ENCODE measurements around the gene WDR41.

Gene WDR41

GRCh38 chr5:77492653-77493000, 511 bp upstream of the WDR41 start:
- no peak for TF ChIP-seq POLR2AphosphoS5 (IDR thresholded peaks at IDR 0.05; ENCODE audit: low read depth, low read length)

GRCh38 chr5:77486344-77486962, 5.7 kb downstream of the WDR41 start:
- TF ChIP-seq SIN3A (IDR thresholded peaks at IDR 0.05; ENCODE audit: borderline replicate concordance, insufficient read depth, low read length) (no peak), TAF1 (IDR thresholded peaks at IDR 0.05; ENCODE audit: borderline replicate concordance, insufficient read depth, low read length) (no peak)

GRCh38 chr5:77483682-77484081, 8.4 kb downstream of the WDR41 start:
- no peak for TF ChIP-seq SIN3A (IDR thresholded peaks at IDR 0.05; ENCODE audit: borderline replicate concordance, insufficient read depth, low read length)
- TF ChIP-seq FOXP2 (optimal IDR thresholded peaks at IDR 0.05; ENCODE audit: borderline replicate concordance, extremely low read depth, extremely low read length, insufficient read depth) = no peak
- no peak for TF ChIP-seq TAF1 (IDR thresholded peaks at IDR 0.05; ENCODE audit: borderline replicate concordance, insufficient read depth, low read length)
- no peak for TF ChIP-seq POLR2AphosphoS5 (IDR thresholded peaks at IDR 0.05; ENCODE audit: low read depth, low read length)
- TF ChIP-seq REST (IDR thresholded peaks at IDR 0.05; ENCODE audit: insufficient read depth in 1 of 2, low read depth in 2 of 2, low read length in 2 of 2) = no peak

- TF ChIP-seq TAF1 (IDR thresholded peaks at IDR 0.05; ENCODE audit: borderline replicate concordance, insufficient read depth, low read length) (no peak), POLR2AphosphoS5 (IDR thresholded peaks at IDR 0.05; ENCODE audit: low read depth, low read length) (no peak), SIN3A (IDR thresholded peaks at IDR 0.05; ENCODE audit: borderline replicate concordance, insufficient read depth, low read length) (no peak), FOXP2 (optimal IDR thresholded peaks at IDR 0.05; ENCODE audit: borderline replicate concordance, extremely low read depth, extremely low read length, insufficient read depth) (no peak), REST (IDR thresholded peaks at IDR 0.05; ENCODE audit: insufficient read depth in 1 of 2, low read depth in 2 of 2, low read length in 2 of 2) (no peak)
These were observed 28.2 kb downstream of the WDR41 start for GRCh38 chr5:77463905-77464304.

- TF ChIP-seq POLR2AphosphoS5 (IDR thresholded peaks at IDR 0.05; ENCODE audit: low read depth, low read length) = no peak
These were observed 30.8 kb downstream of the WDR41 start for GRCh38 chr5:77461287-77461686.

GRCh38 chr5:77454123-77454522, 38.0 kb downstream of the WDR41 start:
- TF ChIP-seq FOXP2 (optimal IDR thresholded peaks at IDR 0.05; ENCODE audit: borderline replicate concordance, extremely low read depth, extremely low read length, insufficient read depth) = no peak
- no peak for TF ChIP-seq REST (IDR thresholded peaks at IDR 0.05; ENCODE audit: insufficient read depth in 1 of 2, low read depth in 2 of 2, low read length in 2 of 2)
- no peak for TF ChIP-seq POLR2AphosphoS5 (IDR thresholded peaks at IDR 0.05; ENCODE audit: low read depth, low read length)

GRCh38 chr5:77452351-77452750, 39.8 kb downstream of the WDR41 start:
- TF ChIP-seq TAF1 (IDR thresholded peaks at IDR 0.05; ENCODE audit: borderline replicate concordance, insufficient read depth, low read length) (no peak), FOXP2 (optimal IDR thresholded peaks at IDR 0.05; ENCODE audit: borderline replicate concordance, extremely low read depth, extremely low read length, insufficient read depth) (no peak)

Data from PFSK-1 (cell line).